Measurements from ENCODE around the gene FAM20C.

The FAM20C gene

DNA sequence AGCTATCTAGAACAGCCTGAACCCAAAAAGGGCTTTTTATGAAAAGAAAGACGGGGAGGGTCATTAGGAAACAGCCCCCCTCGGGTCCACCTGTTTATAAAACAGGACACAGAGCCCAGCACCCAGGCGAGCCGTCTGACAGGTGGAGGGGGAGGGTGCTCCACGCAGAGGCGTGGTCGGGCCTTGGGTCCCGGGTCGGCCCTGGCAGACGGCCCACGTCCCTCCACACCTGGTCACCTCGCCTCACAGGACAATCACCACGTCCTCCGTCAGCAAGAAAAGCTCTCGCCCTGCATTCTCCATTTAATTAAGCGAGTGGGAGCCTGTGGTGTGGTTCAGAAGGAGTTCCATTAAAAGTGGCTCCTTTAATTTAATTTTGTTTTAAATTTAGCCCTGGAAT is 55.3 kb downstream of the FAM20C start:
- DNase-seq, result no peak

DNA sequence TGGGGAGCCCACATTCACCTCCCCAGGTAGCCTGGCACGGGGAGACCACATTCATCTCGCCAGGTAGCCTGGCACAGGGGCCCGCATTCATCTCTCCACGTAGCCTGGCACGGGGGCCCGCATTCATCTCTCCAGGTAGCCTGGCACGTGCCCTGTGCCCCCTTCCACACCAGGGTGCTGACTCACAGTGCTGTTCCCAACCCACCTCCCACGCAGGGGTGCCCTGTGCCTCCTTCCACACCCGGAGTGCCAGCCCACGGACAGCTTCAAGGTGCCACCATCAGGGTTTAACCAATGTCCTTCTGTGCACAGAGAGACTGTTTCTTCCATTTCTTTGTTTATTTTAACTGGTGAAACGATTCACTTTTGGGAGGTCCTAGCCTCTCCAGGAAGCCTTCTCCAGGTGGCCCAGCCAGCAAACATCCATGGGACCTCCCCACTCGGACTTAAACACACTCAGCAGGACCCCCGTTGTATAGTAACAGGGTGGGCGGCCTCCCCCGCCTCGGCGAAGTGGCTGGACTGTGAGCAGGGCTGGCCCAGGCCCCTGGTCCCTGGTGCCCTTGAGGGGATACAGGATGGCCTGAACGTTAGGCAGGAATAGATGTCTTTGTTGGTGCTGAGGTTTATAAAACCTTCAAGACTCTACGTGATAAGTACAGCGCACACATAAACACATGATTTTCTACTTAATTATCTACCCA is 56.5 kb downstream of the FAM20C start:
- no peak for DNase-seq

DNA sequence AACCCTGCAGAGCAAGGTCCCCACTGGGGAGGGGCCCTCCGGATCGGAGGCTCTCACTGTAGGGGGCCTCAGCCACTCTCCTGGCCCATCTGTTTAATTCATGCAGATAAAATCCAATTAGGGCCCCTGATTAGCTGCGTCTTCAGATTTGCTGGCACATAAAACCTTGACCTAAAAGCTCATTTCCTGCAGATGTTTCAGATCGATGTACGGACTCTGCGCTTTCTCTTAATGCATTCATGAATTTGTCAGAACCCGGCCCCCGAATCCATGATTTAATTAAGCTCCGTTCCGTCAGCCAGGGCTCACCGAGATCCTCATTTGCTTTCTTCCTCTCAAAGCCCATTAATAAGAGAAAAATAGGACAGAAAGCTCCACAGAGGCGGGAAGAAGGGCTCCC is 57.6 kb downstream of the FAM20C start:
- no peak for DNase-seq

DNA sequence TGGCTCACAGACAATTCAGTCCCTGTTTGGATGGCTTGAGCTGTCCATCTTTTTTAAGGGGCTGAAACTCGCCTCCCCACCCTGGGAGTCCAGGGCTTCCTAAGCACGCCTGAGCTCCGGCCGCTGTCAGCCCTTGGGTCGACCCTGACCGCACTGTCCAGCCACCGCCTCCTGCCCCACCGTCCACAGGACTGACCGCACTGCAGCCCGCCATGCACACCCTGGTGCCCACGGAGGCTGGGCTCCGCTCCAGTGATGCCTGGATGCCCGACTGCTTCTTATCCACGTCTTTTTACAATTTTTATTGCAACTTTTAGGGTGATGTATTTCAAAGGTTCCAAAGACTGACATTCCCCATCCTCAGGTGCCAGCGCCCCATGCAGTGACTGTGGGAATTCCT is 58.2 kb downstream of the FAM20C start:
- no peak for DNase-seq

DNA sequence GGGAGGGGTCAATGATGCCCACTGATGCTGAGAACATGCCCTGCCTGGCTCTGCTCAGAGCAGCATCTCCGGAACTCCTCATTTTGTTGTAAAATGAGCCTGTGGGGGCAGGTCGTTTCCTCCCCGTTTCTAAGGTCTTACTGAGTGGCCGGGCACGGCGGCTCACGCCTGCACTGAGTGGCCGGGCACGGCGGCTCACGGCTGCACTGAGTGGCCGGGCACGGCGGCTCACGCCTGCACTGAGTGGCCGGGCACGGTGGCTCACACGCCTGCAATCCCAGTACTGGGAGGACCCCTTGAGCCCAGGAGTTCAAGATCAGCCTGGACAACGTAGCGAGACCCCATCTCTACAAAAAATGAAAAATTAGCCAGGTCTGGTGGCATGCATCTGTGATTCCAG is 58.6 kb downstream of the FAM20C start:
- no peak for DNase-seq

DNA sequence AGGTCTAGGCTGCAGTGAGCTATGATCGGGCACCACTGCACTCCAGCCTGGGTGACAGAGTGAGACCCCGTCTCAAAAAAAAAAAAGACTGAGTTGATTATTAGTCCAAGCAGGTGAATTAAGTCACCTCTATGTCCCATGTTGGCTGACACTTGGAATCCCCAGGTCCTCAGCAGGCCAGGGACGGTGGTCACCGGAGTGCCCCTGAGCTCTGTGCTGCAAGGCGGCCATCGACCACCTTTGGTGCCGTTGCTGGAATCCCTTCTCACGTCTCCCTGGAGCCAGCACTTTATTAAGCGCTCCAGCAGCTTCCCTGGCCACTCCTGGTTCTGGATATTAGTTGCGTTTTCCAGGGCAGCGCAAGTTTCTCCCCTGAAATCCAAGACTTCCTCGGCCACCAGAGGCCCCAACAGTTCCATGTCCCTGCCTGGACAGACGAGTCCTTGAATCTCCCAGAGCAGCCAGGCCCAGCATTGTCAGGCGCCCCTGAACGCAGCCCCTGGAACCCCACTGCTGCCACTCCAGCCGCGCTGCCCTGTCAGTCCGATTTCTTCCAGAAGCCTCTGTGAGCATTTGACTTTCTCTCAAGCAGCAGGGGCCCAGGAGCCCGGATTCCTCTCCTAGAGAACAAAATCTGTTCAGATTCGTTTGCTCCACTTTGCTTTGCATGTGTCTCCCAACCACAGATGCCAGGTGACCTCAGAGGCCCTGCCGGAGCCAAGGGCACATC is 59.2 kb downstream of the FAM20C start:
- DNase-seq, result no peak

DNA sequence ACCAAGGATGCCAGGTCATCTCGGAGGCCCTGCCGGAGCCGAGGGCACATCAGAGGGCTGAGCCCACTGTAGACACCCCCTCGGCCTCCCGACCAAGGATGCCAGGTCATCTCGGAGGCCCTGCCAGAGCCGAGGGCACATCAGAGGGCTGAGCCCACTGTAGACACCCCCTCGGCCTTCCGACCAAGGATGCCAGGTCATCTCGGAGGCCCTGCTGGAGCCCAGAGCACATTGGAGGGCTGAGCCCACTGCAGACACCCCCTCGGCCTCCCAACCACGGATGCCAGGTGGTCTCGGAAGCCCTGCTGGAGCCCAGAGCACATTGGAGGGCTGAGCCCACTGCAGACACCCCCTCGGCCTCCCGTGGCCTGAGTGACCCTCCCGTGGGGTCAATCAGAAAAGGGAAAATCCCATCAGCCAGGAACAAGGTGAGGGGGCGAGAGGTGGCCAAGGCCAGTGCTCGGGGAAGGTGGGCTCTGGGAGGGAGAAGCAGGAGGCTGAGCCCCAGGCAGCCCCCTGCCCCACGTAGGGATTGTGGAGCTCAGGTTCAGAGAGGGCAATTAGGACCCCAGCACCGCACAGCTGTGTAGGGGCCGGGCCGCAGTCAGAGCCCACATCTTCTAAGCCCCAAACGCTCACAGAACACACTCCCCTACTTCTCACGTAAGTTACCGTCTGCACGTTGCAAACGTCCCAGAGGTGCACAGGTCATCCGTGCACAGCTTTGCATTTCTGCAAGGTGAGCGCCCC is 60.0 kb downstream of the FAM20C start:
- DNase-seq, result no peak

DNA sequence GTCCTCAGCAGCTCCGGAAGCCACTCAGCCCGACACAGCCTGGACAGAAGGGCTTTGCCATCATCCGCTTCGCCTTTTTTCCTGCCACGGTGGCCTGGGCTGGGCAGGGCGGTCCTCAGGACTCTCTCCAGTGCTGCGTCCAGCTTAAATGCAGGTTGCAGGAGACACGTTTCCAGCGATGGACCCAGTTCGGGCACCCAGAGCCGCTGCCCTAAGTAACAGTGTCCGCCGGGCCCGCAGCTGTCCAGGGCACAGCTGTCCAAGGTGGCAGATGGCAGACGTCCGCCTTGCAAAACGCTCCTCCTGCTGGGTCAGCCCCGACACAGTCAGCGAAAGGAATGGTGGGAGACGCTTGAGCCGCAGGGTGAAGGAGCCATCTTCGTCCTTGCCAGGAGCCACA is 60.6 kb downstream of the FAM20C start:
- no peak for DNase-seq

DNA sequence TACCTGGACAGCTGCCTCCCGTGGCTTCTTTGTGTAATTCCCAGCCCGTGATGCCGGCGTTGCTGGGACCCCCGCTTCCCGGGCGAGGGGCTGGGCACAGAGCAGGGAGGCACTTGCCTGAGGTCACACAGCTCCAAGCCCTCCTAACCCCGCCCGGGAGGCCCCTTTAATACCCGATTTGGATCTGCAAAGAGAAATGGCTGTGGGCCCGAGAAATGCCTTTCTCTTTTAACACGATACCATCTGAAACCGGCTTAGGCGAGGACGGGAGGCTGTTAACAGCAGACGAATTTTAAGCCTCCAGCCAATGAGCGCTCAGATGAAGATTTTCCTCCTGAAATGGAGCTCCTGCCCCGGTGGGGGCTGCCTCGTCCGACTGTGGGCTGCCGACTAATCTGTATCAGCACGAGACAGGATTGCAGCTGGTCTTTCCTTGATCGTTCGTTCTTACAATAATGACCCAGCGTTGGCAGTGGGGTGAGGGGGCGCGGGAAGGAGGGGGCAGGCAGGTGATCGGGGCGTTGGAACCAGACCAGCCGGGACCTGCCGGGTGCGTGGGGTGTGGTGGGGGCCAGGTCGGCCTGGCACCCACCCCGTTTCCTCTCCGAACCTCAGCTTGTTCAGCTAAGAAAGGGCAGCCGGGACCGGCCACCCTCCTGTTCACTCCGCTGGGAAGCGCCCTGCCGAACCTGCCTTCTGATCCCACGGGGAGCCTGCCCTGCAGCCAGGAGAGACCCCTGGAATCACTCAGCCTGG is 61.4 kb downstream of the FAM20C start:
- DNase-seq, result no peak

DNA sequence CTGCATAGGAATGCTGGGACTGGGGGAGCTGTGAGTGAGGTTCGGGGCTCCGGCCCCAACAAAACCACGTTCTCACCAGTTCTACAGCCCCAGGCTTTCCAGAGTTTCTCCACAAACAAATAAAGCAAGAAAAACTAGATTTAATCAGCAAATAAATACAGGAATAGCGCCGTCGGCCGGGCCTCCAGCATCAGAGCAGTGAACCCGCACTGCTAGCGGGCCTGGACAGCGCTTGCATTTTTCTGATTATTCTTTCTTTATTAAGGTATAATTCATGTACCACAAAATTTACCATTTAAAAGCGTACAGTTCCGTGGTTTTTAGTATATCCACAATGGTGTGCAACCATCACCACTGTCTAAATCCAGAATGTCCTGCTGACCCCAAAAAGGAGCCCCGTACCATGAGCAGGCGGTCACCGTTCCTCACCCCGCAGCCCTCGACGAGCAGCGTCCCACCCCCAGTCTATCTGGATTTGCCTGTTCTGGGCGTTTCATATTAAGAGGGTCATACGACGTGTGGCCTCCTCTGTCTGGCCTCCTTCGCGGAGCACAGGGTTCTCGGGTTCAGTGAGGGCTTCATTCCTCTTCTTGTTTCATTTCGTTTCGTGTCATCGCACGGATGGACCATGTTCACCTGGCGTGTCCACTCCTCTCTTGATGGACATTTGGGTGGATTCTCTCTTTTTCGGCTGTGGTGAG is 62.1 kb downstream of the FAM20C start:
- no peak for DNase-seq

DNA sequence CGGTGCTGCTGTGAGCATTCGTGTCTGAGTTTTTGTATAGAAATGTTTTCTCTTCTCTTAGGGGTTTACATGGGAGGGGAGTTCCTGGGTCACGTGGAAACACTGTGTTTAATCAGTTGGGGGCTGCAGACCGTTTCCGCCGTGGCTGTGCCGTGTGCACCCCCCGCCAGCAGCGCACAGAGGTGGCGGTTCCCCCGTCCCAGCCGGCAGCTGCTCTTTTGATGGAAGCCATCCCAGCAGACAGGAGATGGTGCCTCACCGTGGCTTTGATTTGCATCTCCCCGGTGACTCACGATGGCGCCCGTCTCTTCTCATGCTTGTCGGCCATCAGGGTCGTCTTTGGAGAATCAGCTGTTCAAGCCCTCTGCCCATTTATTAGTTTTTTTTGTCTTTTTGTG is 62.7 kb downstream of the FAM20C start:
- no peak for DNase-seq

DNA sequence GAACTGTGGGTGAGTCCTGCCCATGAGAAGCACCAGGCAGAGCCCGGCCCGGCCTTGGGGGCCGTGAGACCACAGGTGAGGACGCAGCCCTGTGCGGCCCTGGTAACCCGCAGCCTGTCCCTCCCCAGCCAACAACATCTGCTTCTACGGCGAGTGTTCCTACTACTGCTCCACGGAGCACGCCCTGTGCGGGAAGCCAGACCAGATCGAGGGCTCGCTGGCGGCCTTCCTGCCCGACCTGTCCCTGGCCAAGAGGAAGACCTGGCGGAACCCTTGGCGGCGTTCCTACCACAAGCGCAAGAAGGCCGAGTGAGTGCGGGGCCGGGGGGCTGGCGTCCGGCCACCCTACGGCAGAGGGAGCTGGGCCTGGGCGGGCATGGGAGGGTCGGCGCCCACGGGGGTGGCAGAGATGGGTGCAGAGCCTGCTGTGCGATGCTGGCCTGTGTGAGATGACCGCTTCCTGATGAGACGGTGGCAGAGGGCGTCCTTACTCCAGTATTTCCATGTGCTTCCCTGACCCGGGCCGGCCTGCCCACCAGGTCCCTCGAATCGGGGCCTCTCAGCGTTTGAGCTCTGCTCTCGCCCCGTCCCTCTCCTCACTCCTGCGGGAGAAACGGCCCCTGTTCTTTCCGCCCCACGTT is 63.5 kb downstream of the FAM20C start:
- DNase-seq, result no peak

DNA sequence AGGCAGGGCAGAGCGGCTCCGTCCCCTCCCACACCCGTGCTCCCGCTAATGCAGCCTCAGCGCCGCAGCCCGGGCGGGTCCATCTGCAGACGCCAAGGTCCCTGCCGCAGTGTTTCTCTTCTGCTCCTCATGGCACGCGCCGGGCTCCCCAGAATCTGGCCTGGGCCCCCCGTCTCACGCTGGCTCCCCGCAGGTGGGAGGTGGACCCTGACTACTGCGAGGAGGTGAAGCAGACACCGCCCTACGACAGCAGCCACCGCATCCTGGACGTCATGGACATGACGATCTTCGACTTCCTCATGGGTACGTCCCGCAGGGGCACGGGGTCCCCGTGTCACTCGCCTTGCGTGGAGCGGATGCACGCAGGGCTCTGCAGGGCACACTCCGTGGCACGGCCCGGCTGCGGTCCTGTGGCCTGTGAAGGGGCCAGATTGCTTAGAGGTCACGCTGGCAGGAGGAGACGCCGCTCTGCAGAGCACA is 64.1 kb downstream of the FAM20C start:
- DNase-seq, result no peak

DNA sequence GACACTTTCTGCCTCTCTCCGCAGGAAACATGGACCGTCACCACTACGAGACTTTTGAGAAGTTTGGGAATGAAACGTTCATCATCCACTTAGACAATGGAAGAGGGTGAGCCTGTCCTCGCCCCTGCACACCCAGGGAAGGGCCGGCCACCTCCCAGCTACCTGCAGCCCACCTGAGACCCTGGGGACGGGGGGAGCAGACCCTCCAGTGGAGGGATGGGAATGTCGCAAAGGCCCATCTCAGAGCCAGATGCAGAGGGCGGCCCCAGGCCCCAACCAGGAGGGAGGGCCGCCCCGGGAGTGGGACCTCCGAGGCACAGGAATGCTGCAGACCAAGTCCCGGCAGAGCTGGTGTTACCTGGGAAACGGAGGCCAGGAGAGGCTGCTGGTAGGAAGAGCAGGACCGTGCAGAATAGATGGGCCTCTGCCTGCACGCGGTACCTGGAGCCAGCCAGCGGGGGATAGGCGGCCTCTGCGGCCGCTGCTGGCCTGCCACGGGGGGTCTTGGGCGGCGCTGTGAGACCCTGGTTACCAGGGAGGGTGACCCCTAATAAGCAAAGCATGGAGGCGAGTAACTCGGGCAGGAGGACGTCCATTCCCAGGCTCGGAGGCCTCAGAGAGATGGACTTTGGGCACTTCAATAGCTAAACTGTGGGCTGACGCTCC is 64.7 kb downstream of the FAM20C start:
- no peak for DNase-seq

DNA sequence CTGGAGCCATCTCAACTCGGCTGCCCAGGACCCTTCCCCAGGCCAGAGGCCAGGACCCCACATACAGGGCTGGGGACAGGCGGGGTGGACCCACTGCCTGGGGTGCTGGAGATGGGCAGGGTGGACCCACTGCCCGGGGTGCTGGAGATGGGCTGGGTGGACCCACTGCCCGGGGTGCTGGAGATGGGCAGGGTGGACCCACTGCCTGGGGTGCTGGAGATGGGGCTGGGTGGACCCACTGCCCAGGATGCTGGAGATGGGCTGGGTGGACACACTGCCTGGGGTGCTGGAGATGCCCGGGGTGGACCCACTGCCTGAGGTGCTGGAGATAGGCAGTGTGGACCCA is 65.2 kb downstream of the FAM20C start:
- no peak for DNase-seq

DNA sequence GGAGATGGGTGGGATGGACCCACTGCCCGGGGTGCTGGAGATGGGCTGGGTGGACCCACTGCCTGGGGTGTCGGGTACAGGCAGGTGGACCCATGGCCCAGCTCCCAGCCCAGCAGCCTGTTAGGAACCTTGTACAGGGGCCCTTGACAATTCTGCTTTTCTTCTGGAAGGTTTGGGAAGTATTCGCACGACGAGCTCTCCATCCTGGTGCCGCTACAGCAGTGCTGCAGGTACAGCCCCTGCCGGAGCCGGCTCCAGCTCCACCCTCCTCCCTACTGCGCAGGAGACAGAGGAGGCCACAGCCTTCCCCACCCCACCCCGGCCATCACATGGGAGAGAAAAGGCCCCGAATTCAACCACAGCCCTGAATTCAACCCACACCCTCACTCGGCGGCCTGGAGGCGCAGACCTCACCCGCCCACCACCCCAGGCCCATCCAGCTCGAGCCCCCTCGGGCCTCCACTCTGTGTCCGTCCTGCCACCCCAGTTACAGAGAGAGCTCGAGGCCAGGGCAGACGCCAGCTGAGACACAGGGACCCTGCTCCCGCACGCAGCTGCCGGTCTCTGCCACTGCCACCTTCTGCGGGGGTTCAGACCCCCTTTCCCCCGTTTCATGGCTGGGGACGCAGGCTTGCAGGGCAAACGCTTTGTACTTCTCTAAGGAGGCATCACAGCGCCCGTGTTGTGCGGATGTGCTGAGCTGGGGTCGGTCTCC is 66.3 kb downstream of the FAM20C start:
- no peak for DNase-seq

DNA sequence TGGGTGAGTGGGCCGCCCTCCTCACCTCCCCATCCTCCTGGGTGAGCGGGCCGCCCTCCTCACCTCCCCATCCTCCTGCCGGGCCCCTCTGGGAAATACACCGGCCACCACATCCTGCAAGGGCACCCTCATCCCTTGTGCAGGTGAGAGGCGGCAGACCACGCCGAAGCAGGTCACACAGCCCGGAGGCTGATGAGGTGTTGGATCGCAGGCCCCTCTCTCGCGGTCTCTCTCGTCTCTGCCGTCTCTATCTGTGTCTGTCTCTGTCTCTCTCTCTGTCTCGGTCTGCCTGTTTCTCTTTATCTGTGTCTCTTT is 66.8 kb downstream of the FAM20C start:
- DNase-seq, result no peak

DNA sequence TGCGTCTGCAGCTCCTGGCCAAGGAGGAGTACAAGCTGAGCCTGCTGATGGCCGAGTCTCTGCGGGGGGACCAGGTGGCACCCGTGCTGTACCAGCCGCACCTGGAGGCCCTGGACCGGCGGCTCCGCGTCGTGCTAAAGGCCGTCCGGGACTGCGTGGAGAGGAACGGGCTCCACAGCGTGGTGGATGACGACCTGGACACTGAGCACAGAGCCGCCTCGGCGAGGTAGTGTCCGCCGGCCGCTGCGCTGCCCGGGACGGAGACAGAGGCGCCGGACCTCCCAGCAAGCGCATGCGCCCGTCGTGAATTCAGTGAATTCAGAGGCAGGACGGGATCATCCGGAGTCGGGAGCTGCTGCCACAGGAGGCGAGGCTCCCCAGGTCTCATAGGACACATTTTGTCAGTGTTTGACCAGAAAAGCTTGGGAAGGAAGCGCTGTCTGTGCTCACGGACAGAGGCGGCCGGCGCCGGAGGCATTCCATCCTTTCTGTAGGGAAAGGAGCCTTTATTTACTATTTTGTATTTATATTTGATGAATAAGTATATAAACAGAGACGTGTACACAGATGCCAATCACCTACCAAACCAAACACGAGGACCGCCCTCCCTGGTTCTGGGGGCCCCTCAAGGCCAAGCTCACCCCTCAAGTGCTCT is 67.5 kb downstream of the FAM20C start:
- no peak for DNase-seq

DNA sequence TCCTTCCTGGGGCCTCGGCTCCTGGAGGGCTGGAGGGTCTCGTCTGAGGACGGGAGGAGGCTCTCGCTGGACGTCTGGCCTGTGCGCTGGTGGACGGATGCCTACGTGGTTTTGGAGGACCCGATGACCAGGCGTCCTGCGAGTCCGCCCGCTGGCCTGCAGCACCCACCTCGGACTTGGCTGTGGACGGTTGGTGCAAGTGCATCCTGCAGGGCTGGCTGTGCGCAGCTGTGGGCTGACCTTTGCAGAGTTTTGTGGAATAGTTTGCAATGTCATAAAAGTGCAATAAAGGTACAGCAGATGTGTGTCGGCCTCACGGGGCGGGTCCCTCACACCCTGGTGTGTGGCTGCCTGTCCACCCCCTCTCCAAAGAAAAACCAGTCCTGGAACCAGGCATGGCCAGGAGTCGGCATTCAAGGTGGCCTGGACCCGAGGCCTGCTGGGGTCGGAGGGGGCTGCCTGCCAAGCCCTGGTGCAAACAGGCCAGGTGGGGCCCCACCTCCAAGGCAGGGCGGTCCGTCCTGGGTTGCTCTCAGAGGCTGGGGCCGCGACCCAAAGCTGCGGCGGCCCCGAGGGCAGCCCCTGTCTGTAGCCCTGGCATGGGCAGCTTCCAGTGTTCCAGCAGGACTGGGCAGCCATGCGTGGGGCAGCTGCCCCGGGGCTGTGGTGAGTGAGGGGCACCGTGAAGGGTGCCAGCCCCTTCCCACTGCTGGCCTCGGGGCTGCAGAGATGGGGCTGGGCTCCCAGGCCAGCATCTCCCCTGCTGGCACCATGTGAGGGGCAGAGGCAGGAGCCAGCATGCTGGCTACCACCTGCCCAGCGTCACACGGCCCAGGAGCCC is 68.3 kb downstream of the FAM20C start:
- no peak for DNase-seq
